ENCODE data around the gene SPRED1. TPM values are rescaled to one million over a fixed set of nuclear protein-coding genes. Genes with fewer than 3 reads are reported as not detected.

SPRED1 gene
- polyA plus RNA-seq, 1 experiment = 15.1 TPM

DNA sequence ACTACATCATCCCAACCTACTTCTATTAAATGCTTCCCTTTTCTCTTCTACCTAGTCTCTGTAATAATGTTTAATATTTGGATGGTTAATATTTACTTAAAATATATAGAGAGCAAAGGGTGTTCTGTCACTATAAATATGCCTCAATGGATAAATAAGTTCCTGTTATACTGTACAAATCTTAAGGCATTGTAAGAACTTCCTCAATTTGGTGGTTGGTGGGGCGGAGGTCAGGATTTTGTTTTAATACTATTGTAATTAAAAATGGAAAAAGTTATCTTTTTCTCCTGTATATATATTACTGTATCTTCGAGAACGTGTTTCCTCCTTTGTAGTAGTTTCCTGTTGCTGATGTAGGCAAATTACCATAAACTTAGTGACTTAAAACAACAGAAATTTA lies 41.5 kb downstream of the SPRED1 start:
- Histone ChIP-seq H3K4me3 (ENCODE audit: low read depth, low read length) (no peak overlapping the region), H3K9me3 (ENCODE audit: control insufficient read depth, insufficient read depth, low read length) (no peaks in the 10 kb centered on the region; the same call in 1 of the 2 replicates), H3K27me3 (ENCODE audit: control insufficient read depth, insufficient read depth, low read length) (no peaks in the 10 kb centered on the region), H3K27ac (ENCODE audit: low read depth, low read length) (no peak overlapping the region)
- no peak for DNase-seq (ENCODE audit: low read depth, low spot score)
- ChIA-PET CTCF (no interaction called here), POLR2A (no interaction called here)
- TF ChIP-seq, protein P1, sequence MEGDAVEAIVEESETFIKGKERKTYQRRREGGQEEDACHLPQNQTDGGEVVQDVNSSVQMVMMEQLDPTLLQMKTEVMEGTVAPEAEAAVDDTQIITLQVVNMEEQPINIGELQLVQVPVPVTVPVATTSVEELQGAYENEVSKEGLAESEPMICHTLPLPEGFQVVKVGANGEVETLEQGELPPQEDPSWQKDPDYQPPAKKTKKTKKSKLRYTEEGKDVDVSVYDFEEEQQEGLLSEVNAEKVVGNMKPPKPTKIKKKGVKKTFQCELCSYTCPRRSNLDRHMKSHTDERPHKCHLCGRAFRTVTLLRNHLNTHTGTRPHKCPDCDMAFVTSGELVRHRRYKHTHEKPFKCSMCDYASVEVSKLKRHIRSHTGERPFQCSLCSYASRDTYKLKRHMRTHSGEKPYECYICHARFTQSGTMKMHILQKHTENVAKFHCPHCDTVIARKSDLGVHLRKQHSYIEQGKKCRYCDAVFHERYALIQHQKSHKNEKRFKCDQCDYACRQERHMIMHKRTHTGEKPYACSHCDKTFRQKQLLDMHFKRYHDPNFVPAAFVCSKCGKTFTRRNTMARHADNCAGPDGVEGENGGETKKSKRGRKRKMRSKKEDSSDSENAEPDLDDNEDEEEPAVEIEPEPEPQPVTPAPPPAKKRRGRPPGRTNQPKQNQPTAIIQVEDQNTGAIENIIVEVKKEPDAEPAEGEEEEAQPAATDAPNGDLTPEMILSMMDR (IDR thresholded peaks at IDR 0.05; ENCODE audit: low read depth, low read length) = no peak

DNA sequence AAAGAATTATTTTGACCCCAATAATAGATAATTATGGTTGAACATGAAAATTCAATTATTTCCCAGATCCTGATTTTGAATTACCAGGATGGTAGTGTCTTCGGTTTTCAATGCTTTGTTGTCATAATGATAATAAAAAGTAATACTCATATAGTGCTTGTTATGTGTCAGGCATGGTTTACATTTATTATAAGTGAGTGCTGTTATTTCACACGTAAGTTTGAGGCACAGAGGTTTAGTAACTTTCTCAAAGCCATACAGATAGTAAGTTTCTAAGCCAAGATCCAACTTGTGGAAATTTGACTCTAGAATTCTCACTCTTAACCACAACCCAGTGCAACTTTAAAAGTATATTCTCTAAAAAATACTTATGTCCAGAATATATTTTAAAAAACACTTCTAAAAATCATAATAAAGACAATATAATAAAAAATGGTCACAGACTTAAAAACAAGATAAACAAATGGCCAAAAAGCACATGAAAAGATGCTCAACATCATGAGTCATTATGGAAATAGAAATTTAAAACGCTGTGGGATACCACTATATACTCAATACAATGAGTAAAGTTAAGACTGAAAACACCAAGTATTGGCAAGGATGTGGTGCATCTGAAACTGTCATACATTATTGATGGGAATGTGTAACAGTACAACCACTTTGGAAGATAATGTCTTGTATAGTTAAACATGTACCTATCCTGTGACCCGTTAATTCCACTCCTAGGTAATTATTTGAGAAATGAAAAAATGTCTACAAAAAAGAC lies 45.2 kb downstream of the SPRED1 start:
- Histone ChIP-seq H3K4me3 (ENCODE audit: low read depth, low read length) (no peak overlapping the region), H3K27me3 (ENCODE audit: control insufficient read depth, insufficient read depth, low read length) (no peaks in the 10 kb centered on the region), H3K9me3 (ENCODE audit: control insufficient read depth, insufficient read depth, low read length) (no peaks in the 10 kb centered on the region), H3K27ac (ENCODE audit: low read depth, low read length) (no peak overlapping the region)
- TF ChIP-seq, protein P1 (IDR thresholded peaks at IDR 0.05; ENCODE audit: low read depth, low read length) = no peak
- DNase-seq (ENCODE audit: low read depth, low spot score) = no peak
- POLR2A ChIA-PET = no interaction called here
- CTCF ChIA-PET = no interaction called here

DNA sequence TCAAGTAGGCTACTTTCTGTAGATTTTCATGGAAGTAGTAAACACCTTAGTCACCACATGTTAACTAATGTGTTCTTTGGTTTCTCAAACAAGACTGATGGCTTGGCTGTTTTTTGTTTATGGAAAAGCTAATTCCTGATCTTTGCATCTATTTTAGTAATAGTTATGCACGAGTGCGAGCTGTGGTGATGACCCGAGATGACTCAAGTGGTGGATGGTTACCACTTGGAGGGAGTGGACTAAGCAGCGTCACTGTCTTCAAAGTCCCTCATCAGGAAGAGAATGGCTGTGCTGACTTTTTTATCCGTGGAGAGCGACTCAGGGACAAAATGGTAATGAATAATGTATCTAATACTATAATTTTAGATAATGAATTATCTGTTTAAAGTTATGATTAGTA lies 46.6 kb downstream of the SPRED1 start:
- no peaks in the 10 kb centered on the region for H3K27me3 ChIP-seq (ENCODE audit: control insufficient read depth, insufficient read depth, low read length)
- CTCF ChIA-PET = interaction anchor here (0.7 to 1.1 kb wide), 2 partner anchors 303 to 318 kb away, joined by 3 read pairs; no protein-coding TSS in a partner anchor
- H3K27ac ChIP-seq (ENCODE audit: low read depth, low read length) = no peak overlapping the region
- H3K9me3 ChIP-seq (ENCODE audit: control insufficient read depth, insufficient read depth, low read length) = no peaks in the 10 kb centered on the region
- POLR2A ChIA-PET = interaction anchor here (1.1 kb wide), 1 partner anchor 48 kb away, joined by 3 read pairs; no protein-coding TSS in a partner anchor
- TF ChIP-seq, protein P1 (IDR thresholded peaks at IDR 0.05; ENCODE audit: low read depth, low read length) = no peak
- no peak overlapping the region for H3K4me3 ChIP-seq (ENCODE audit: low read depth, low read length)
- peak; percentile 13 for DNase-seq (ENCODE audit: low read depth, low spot score)

DNA sequence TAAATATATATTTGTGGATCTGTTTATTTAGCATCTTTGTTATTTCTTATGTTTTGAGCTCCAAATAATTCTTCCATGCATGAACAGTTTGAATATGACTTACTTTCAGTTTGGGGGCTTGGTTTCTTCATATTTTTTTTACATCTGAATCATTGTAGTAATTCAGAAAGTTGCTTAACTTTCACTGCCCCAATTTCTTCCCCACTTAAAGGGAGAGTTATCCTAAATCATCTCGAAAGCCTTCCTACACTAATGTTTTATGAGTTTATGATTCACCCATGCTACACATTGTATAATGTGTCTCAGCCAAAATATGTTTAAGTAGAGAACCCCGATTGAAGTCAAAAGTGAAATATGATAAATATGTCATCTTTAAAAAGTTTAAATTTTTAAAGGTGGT lies 47.8 kb downstream of the SPRED1 start:
- DNase-seq (ENCODE audit: low read depth, low spot score) = no peak
- H3K9me3 ChIP-seq (ENCODE audit: control insufficient read depth, insufficient read depth, low read length) = no peaks in the 10 kb centered on the region
- POLR2A ChIA-PET = interaction anchor here (0.6 to 1.4 kb wide), 2 partner anchors 49 to 1597 kb away, joined by 4 to 5 read pairs; no protein-coding TSS in a partner anchor
- no peak overlapping the region for H3K27ac ChIP-seq (ENCODE audit: low read depth, low read length)
- no peaks in the 10 kb centered on the region for H3K27me3 ChIP-seq (ENCODE audit: control insufficient read depth, insufficient read depth, low read length)
- CTCF ChIA-PET = interaction anchor here (0.7 to 1.1 kb wide), 2 partner anchors 18 to 304 kb away, joined by 3 read pairs; no protein-coding TSS in a partner anchor
- TF ChIP-seq, protein P1 (IDR thresholded peaks at IDR 0.05; ENCODE audit: low read depth, low read length) = no peak
- H3K4me3 ChIP-seq (ENCODE audit: low read depth, low read length) = no peak overlapping the region

DNA sequence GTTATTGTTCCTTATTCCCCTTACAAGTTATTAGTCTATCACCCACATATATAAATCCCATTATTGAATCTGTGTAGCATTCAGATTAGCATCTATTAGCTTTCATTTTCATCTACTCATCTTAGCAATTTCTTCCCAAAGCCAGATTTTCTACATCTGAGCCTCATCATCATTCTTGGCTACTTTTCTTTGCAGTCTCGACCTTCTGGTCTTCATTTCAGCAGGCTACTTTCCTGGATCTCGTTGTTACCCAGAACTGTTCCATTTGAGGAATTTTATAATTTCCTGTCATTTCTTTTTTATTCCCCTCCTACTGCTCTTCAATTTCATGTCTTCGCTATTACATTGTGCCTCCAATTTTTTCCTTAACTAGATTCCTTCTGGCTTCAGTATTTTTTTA lies 51.8 kb downstream of the SPRED1 start:
- no peaks in the 10 kb centered on the region for H3K27me3 ChIP-seq (ENCODE audit: control insufficient read depth, insufficient read depth, low read length)
- POLR2A ChIA-PET = no interaction called here
- H3K9me3 ChIP-seq (ENCODE audit: control insufficient read depth, insufficient read depth, low read length) = no peaks in the 10 kb centered on the region
- H3K4me3 ChIP-seq (ENCODE audit: low read depth, low read length) = no peak overlapping the region
- no peak overlapping the region for H3K27ac ChIP-seq (ENCODE audit: low read depth, low read length)
- TF ChIP-seq, protein P1 (IDR thresholded peaks at IDR 0.05; ENCODE audit: low read depth, low read length) = no peak
- no peak for DNase-seq (ENCODE audit: low read depth, low spot score)
- CTCF ChIA-PET = no interaction called here

Measured in AG04450 (cell line).